ENCODE results near the gene KDM3B. TPM values are rescaled to one million over a fixed set of nuclear protein-coding genes. Genes with fewer than 3 reads are reported as not detected.
A peak's percentile ranks its signal among the peaks of the same experiment; 100 is the strongest.

Gene KDM3B
- total and polyA plus RNA-seq, 7 donors = 11.7 to 58.3 (median 52.7) TPM

DNA sequence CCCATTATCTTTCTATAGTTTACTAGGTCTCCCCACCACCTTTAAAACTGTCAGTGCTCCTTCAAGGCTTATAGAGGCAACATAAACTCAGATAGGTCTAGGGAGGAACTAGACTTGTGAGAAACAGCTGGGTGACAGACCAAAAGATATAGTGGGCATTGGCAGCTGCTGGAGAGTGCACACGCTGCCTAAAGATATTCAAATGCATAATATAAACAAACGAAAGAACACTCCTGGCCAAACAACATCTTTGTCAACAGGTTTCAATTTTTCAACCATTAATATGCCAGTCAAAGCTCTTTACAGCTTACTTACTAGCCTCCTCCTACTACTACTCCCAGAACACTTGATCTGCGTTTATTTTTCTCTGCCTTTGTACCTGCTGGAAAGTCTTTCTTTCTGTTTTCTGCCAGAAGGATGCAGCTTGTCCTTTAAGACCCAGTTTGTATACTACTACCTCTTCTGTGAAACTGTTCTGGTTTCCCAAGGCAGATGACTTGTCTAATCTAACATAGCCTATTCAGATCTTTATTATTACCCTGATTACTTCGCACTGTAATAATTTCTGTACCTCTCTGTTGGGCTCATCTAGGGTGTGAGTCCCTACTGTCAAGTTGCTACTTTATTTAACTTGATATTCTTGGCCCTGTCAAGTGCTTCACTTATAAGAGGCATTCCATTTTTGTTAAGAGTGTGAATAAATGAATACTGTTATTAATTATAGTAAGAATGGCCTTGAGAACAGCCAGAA is 14.3 kb downstream of the KDM3B start:
- intact Hi-C loops (cut with DNase I) = no loop called here
- DNase-seq (no peak), ATAC-seq (peak in 3 of 4 donors; percentile 39 to 53 (median 51))
- Histone ChIP-seq H3K9me3 (no peaks in the 10 kb centered on the region), H3K27me3 (ENCODE audit: insufficient read depth in 3 of 3, low read length in 2 of 3) (no peaks in the 10 kb centered on the region), H3K27ac (peak overlapping the region; percentile 71), H3K36me3 (ENCODE audit: insufficient read depth in 1 of 2, low read depth in 1 of 2) (no peaks in the 10 kb centered on the region), H3K4me1 (peaks cover 67% of the 10 kb centered on the region), H3K4me3 (no peak overlapping the region)
- TF ChIP-seq, protein P1, sequence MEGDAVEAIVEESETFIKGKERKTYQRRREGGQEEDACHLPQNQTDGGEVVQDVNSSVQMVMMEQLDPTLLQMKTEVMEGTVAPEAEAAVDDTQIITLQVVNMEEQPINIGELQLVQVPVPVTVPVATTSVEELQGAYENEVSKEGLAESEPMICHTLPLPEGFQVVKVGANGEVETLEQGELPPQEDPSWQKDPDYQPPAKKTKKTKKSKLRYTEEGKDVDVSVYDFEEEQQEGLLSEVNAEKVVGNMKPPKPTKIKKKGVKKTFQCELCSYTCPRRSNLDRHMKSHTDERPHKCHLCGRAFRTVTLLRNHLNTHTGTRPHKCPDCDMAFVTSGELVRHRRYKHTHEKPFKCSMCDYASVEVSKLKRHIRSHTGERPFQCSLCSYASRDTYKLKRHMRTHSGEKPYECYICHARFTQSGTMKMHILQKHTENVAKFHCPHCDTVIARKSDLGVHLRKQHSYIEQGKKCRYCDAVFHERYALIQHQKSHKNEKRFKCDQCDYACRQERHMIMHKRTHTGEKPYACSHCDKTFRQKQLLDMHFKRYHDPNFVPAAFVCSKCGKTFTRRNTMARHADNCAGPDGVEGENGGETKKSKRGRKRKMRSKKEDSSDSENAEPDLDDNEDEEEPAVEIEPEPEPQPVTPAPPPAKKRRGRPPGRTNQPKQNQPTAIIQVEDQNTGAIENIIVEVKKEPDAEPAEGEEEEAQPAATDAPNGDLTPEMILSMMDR (IDR thresholded peaks at IDR 0.05) = no peak
- 50 to 77% (median 55%) methylated on average over 4 of the region's 4 CpGs for WGBS, 3 donors

DNA sequence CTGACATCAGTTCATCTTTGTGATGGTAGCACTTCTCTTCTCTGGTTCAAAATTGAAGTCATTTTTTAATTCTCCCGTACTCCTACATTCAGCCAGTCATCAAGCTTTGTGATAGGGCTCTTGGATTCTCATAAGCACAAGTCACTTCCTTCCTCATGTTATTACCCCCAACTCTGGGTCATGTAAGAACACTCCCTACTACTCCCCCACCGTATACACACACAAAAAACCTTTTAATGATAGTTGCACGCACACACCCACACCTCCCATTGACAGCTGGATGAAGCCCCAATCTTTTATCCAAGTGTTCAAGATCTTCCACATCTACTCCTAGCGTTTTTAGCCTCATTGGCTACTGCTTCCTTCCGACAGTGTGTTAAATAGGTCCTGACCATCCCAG is 16.8 kb downstream of the KDM3B start:
- ATAC-seq (peak in 3 of 4 donors; percentile 17 to 23 (median 22)), DNase-seq (no peak)
- H3K9me3 ChIP-seq = no peaks in the 10 kb centered on the region
- TF ChIP-seq, protein P1 (IDR thresholded peaks at IDR 0.05) = no peak
- peak overlapping the region; percentile 71 for H3K27ac ChIP-seq
- peaks cover 0 to 18% of the 10 kb centered on the region in 2 donors for H3K36me3 ChIP-seq (ENCODE audit: insufficient read depth in 1 of 2, low read depth in 1 of 2)
- no peak overlapping the region for H3K4me3 ChIP-seq
- intact Hi-C loops (cut with DNase I) = no loop called here
- no peaks in the 10 kb centered on the region for H3K27me3 ChIP-seq (ENCODE audit: insufficient read depth in 3 of 3, low read length in 2 of 3)
- peaks cover 80% of the 10 kb centered on the region for H3K4me1 ChIP-seq
- WGBS, 3 donors = 60 to 74% (median 62%) methylated on average over 5 of the region's 5 CpGs

DNA sequence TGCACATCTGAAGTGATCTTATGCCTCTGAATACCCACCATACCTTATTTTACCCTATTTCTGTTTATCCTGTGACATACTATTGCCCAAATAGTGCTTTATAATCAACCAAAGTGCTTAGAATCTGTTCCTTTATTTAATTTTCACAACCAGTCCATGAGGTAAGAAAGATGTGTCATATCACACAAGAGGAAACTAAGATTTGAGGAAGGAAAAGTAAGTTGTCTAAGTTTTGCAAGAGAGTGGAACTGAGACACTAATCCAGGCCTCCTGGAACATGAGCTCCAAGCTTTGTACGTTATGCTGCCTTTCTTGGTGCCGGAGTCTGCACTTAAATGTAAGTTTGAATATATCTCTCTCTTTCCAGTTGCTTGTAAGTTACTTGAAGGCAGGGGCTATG is 17.2 kb downstream of the KDM3B start:
- Histone ChIP-seq H3K36me3 (ENCODE audit: insufficient read depth in 1 of 2, low read depth in 1 of 2) (peaks cover 0 to 22% of the 10 kb centered on the region in 2 donors), H3K4me1 (peaks cover 75% of the 10 kb centered on the region), H3K9me3 (no peaks in the 10 kb centered on the region), H3K27ac (peak overlapping the region; percentile 71), H3K4me3 (no peak overlapping the region), H3K27me3 (ENCODE audit: insufficient read depth in 3 of 3, low read length in 2 of 3) (no peaks in the 10 kb centered on the region)
- TF ChIP-seq, protein P1 (IDR thresholded peaks at IDR 0.05) = no peak
- WGBS, 3 donors = 12 to 59% (median 43%) methylated on average over 2 of the region's 2 CpGs
- intact Hi-C loops (cut with DNase I) = no loop called here
- DNase-seq = no peak
- ATAC-seq = peak in 2 of 4 donors; percentile 39 to 67

DNA sequence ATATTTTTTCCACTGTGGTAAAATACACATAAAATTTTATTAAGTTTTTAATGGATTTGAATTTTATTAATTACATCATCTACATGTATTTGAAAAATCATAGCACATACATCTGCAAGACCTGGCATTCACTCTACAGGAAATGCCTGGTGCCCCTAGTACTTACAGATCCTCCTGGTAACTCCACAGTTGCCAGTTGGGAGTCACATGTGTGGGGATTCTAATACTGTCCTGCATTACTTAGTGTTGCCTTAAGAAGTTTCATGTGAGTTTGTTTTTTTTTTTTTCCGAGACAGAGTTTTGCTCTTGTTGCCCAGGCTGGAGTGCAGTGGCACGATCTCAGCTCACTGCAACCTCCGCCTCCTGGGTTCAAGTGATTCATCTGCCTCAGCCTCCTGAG is 18.1 kb downstream of the KDM3B start:
- intact Hi-C loops (cut with DNase I) = no loop called here
- H3K36me3 ChIP-seq (ENCODE audit: insufficient read depth in 1 of 2, low read depth in 1 of 2) = peaks cover 0 to 31% of the 10 kb centered on the region in 2 donors
- 44 to 83% (median 57%) methylated on average over 3 of the region's 3 CpGs for WGBS, 3 donors
- H3K9me3 ChIP-seq = no peaks in the 10 kb centered on the region
- peak; percentile 46 to 78 (median 58) for ATAC-seq
- DNase-seq = no peak
- H3K27ac ChIP-seq = peak overlapping the region; percentile 71
- TF ChIP-seq, protein P1 (IDR thresholded peaks at IDR 0.05) = no peak
- no peak overlapping the region for H3K4me3 ChIP-seq
- H3K4me1 ChIP-seq = peaks cover 74% of the 10 kb centered on the region
- H3K27me3 ChIP-seq (ENCODE audit: insufficient read depth in 3 of 3, low read length in 2 of 3) = no peaks in the 10 kb centered on the region

Data from psoas muscle (tissue), 8 donors.